RWPE2 (cell line): ENCODE results near the gene TESK2.
"Not testable (repeated sequence)": the region's sequence is repeated elsewhere in the genome, so short reads cannot be mapped to it uniquely, and the experiment has no call there.

Experiments used
- ATAC-seq: fragments of 200-7000 bp; cut with Tn5 transposase; 3 replicates; pipeline ENCODE4 v1.9.1; 2021; ENCODE audit warnings: low read depth
- DNase-seq: peaks from one replicate; pipeline ENCODE4 v3.0.0-alpha.2; 2020; ENCODE audit warnings: low spot score
- H3K27ac ChIP-seq: fragments of 450-650 bp; 2 replicates; pipeline ENCODE4 v1.5.1; 2017; ENCODE audit warnings: mild to moderate bottlenecking; ENCODE audit not compliant: poor library complexity, severe bottlenecking
- H3K27me3 ChIP-seq: fragments of 250-450 bp; sonication (Bioruptor Pico); 2 replicates; pipeline ENCODE4 v1.5.1; 2021; ENCODE audit warnings: mild to moderate bottlenecking, moderate library complexity; ENCODE audit not compliant: insufficient read depth, poor library complexity, severe bottlenecking
- H3K36me3 ChIP-seq: fragments of 250-450 bp; sonication (Bioruptor Pico); 2 replicates; pipeline ENCODE4 v1.5.1; 2020; ENCODE audit warnings: low read depth, mild to moderate bottlenecking, moderate library complexity
- H3K4me1 ChIP-seq: fragments of 250-450 bp; sonication (Bioruptor Pico); 2 replicates; pipeline ENCODE4 v1.5.1; 2021; ENCODE audit warnings: mild to moderate bottlenecking, moderate library complexity; ENCODE audit not compliant: insufficient read depth, poor library complexity, severe bottlenecking
- H3K4me3 ChIP-seq: fragments of 250-450 bp; sonication (Bioruptor Pico); 2 replicates; pipeline ENCODE4 v1.5.1; 2021; ENCODE audit warnings: mild to moderate bottlenecking, moderate library complexity; ENCODE audit not compliant: severe bottlenecking
- H3K9me3 ChIP-seq: fragments of 250-450 bp; sonication (Bioruptor Pico); 2 replicates; pipeline ENCODE4 v1.5.1; 2021; ENCODE audit warnings: mild to moderate bottlenecking, moderate library complexity; ENCODE audit not compliant: severe bottlenecking
- CTCF ChIP-seq: fragments of 450-650 bp; IDR thresholded peaks from one replicate; pipeline ENCODE4 v1.5.1; 2017; ENCODE audit warnings: mild to moderate bottlenecking, moderate library complexity; ENCODE audit not compliant: poor library complexity, severe bottlenecking

TESK2 gene

DNA sequence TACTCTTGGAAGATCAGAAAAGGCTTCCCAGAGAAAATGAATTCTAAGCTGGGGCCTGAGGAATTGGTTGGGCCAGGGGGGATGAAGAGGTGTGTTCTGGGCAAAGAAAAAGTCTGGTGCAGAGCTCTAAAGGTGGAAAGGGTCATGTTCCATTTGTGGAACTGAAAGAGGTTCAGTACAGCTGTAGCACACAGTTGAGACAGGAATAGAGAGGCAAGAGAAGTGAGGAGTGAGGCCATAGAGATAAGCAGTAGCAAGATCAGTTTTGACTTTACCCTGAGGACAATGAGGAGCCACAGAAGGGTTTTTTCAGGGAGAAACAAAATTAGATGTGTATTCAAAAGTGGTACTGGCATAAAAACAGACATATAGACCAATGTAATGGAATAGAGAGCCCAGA, 120.4 kb downstream of the TESK2 start:
- DNase-seq: no peak
- Histone ChIP-seq H3K27ac (no peak overlapping the region), H3K36me3 (no peaks in the 10 kb centered on the region), H3K4me1 (no peaks in the 10 kb centered on the region), H3K9me3 (no peaks in the 10 kb centered on the region), H3K27me3 (no peaks in the 10 kb centered on the region), H3K4me3 (no peak overlapping the region)
- ATAC-seq: no peak
- no peak for TF ChIP-seq CTCF

DNA sequence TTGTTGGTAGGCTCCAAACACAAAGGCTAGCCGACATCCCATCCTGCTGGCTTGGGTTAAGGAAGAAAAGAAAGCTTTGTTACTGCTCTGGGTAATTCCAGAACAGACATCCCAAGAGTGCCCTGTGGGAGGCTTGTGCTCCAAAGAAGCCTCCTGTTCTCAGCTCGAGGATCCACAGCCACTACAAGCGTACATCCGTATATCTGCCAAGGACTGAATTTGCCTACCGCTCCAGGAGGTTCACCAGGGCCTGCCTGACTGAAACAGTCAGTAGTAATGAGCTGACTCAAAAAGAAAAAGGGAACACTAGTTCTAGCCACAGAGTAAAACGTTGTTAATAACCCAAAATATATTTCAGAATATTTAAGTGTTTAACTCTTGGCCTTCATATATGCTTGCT, 125.9 kb downstream of the TESK2 start:
- no peak for TF ChIP-seq CTCF
- DNase-seq: no peak
- no peak for ATAC-seq
- peaks cover 2% of the 10 kb centered on the region for H3K4me1 ChIP-seq
- H3K27me3 ChIP-seq: no peaks in the 10 kb centered on the region
- no peaks in the 10 kb centered on the region for H3K36me3 ChIP-seq
- no peaks in the 10 kb centered on the region for H3K9me3 ChIP-seq
- H3K27ac ChIP-seq: no peak overlapping the region
- no peak overlapping the region for H3K4me3 ChIP-seq

DNA sequence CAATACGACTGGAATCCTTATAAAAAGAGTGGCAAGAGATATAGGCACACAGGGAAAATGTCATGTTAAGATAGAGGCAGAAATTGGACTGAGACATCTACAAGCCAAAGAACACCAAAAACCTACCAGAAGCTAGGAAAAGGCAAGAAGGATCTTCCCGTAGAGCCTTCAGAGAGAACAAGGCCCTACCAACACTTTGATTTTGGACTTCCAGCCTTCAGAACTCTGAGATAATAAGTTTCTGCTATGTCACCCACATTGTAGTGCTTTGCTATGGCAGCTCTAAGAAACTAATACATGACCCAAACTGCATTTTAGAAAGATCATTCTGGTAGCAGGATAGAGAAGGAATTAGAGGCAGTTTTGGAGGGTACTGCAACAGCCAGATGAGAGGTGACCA, 126.7 kb downstream of the TESK2 start:
- no peak overlapping the region for H3K27ac ChIP-seq
- H3K36me3 ChIP-seq: no peaks in the 10 kb centered on the region
- TF ChIP-seq CTCF: no peak
- no peaks in the 10 kb centered on the region for H3K9me3 ChIP-seq
- peaks cover 6% of the 10 kb centered on the region for H3K4me1 ChIP-seq
- DNase-seq: no peak
- no peak overlapping the region for H3K4me3 ChIP-seq
- H3K27me3 ChIP-seq: no peaks in the 10 kb centered on the region
- no peak for ATAC-seq

DNA sequence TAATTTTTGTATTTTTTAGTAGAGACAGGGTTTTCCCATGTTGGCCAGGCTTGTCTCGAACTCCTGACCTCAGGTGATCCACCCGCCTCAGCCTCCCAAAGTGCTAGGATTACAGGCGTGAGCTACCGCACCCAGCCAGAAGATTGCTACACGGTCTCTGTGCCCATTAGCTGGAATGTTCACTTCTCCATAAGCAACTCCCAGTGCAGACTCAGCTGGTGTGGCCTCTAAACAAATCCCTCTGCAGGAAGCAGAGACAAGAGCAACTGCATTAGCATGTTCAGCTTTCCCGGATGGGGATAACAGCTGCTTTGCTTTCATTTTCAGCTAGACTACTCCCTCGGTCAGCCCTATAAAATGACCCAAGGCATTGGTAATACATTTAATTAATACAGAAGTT, 130.0 kb downstream of the TESK2 start:
- not testable (repeated sequence) for H3K27me3 ChIP-seq, H3K9me3 ChIP-seq, H3K27ac ChIP-seq, H3K4me3 ChIP-seq, H3K36me3 ChIP-seq, H3K4me1 ChIP-seq, DNase-seq
- peak; percentile 75 for ATAC-seq

GRCh38 chr1:45359882-45360513, 131.0 kb downstream of the TESK2 start:
- no peaks in the 10 kb centered on the region for H3K9me3 ChIP-seq
- H3K4me3 ChIP-seq: no peak overlapping the region

More at GRCh38 chr1:45359882-45360513, 131.0 kb downstream of the TESK2 start:
- 0 out of 3 replicates have a peak, but pooled peaks have one; percentile 31 for ATAC-seq
- no peaks in the 10 kb centered on the region for H3K27me3 ChIP-seq
- H3K36me3 ChIP-seq: no peaks in the 10 kb centered on the region
- peaks cover 10% of the 10 kb centered on the region for H3K4me1 ChIP-seq
- DNase-seq: no peak
- TF ChIP-seq CTCF: peak; percentile 81
- no peak overlapping the region for H3K27ac ChIP-seq
